ENCODE measurements around the gene RHOF. TPM values are rescaled to one million over a fixed set of nuclear protein-coding genes. Genes with fewer than 3 reads are reported as not detected.

The RHOF gene
- total and polyA plus RNA-seq, 2 of the 13 experiments (the other 11 are each of a cell fraction or from before 2014, with no cell fraction given) = 14.6 to 32.2 TPM

DNA sequence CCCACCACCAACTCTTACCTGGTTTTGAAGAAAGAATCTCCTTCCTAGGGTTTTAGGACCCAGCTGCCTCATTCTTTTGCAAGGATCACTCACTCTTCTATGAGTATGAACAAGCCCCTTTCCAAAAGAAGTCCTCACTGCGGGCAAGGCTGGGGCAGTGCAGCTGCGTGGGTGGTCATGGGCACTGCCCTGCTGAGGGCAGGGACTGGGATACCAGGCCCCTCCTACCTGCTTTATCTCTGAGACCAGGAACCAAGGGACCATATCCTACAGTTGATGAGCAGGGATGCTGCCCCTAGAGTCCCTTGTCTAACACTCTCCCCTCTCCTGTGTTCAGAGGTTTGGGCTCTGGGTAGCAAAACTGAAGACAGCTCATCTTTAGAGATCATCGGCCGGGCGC, 44.6 kb upstream of the RHOF start:
- no peak overlapping the region for H3K27ac ChIP-seq (ENCODE audit: extremely low read length, insufficient read depth, low read length)
- intact Hi-C loops (cut with micrococcal nuclease; ENCODE audit: unreplicated experiment) = no loop called here
- H3K36me3 ChIP-seq (replicated peaks in 1 of 2; ENCODE audit: control insufficient read depth in 1 of 2, insufficient read depth in 2 of 2, low read length in 2 of 2) = peaks cover 2 to 12% of the 10 kb centered on the region in 2 experiments; a peak in 2 of 5 replicates
- H3K4me2 ChIP-seq (ENCODE audit: low read depth, low read length) = no peak overlapping the region
- no peaks in the 10 kb centered on the region for H3K9me3 ChIP-seq (ENCODE audit: low read length)
- no peaks in the 10 kb centered on the region for H4K20me1 ChIP-seq (ENCODE audit: insufficient read depth, low read length)
- DNase-seq (ENCODE audit: low spot score) (no peak), ATAC-seq (peak; percentile 18; the same call in 2 of the 3 replicates), FAIRE-seq (no peak)
- POLR2A ChIA-PET = no interaction called here
- H3K9ac ChIP-seq (ENCODE audit: insufficient read depth, low read depth, low read length) = no peak overlapping the region
- H3K79me2 ChIP-seq (ENCODE audit: insufficient read depth, low read length) = no peaks in the 10 kb centered on the region
- no peak overlapping the region for H3K4me3 ChIP-seq (replicated peaks in 1 of 3; ENCODE audit: insufficient read depth in 1 of 3, low read depth in 2 of 3, low read length in 3 of 3)
- WGBS (ENCODE audit: low lambda C conversion rate) = 96% methylated on average over 4 of the region's 5 CpGs
- no peaks in the 10 kb centered on the region for H3K27me3 ChIP-seq (ENCODE audit: control insufficient read depth in 1 of 2, insufficient read depth in 2 of 2, low read length in 2 of 2)
- BruUV-seq (replicated peaks) = no TSS peak
- in situ Hi-C loops (cut with HindIII; ENCODE audit: extremely low pct_ligation_motif_present, low pct_unique_long_range_greater_than_20kb) = no loop called here
- CTCF ChIA-PET (ENCODE audit: low intra/inter-chr PET ratio, low total read pairs) = no interaction called here
- H3K4me1 ChIP-seq (ENCODE audit: insufficient read depth, low read length) = peaks cover 18% of the 10 kb centered on the region
- H2AFZ ChIP-seq (ENCODE audit: low read length) = no peak overlapping the region
- TF ChIP-seq ATM (IDR thresholded peaks at IDR 0.05; ENCODE audit: borderline replicate concordance) (no peak), ZNF407 (CRISPR knock-in tag; IDR thresholded peaks at IDR 0.05; ENCODE audit: not compliant biosample characterization) (no peak), E2F2 (CRISPR knock-in tag; IDR thresholded peaks at IDR 0.05; ENCODE audit: borderline replicate concordance) (no peak), ZNF784 (CRISPR knock-in tag; IDR thresholded peaks at IDR 0.05; ENCODE audit: borderline replicate concordance) (no peak), ZIK1 (CRISPR knock-in tag; IDR thresholded peaks at IDR 0.05; ENCODE audit: borderline replicate concordance, low read depth) (no peak), ZNF263 (CRISPR knock-in tag; IDR thresholded peaks at IDR 0.05) (no peak), ETV6 (CRISPR knock-in tag; conservative IDR thresholded peaks at IDR 0.05) (no peak), ZNF768 (CRISPR knock-in tag; IDR thresholded peaks at IDR 0.05) (no peak), ZNF124 (CRISPR knock-in tag; IDR thresholded peaks at IDR 0.05) (no peak), ZNF75D (CRISPR knock-in tag; IDR thresholded peaks at IDR 0.05; ENCODE audit: borderline replicate concordance) (no peak), KDM2A (CRISPR knock-in tag; IDR thresholded peaks at IDR 0.05; ENCODE audit: borderline replicate concordance, low read depth) (no peak), PREB (CRISPR knock-in tag; IDR thresholded peaks at IDR 0.05) (no peak), NR2F6 (IDR thresholded peaks at IDR 0.05) (no peak), NR2F6 (CRISPR knock-in tag; IDR thresholded peaks at IDR 0.05) (no peak), ZNF44 (CRISPR knock-in tag; IDR thresholded peaks at IDR 0.05) (no peak)

Measured in HepG2 (cell line).